Fibroblast of the conjunctiva (primary cell): ENCODE data around the gene FBXL2.

ENCODE experiments used
- DNase-seq: peaks from one replicate; pipeline ENCODE4 v3.0.0-alpha.2; 2010; ENCODE audit warnings: low read depth

Gene FBXL2, protein sequence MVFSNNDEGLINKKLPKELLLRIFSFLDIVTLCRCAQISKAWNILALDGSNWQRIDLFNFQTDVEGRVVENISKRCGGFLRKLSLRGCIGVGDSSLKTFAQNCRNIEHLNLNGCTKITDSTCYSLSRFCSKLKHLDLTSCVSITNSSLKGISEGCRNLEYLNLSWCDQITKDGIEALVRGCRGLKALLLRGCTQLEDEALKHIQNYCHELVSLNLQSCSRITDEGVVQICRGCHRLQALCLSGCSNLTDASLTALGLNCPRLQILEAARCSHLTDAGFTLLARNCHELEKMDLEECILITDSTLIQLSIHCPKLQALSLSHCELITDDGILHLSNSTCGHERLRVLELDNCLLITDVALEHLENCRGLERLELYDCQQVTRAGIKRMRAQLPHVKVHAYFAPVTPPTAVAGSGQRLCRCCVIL

DNA sequence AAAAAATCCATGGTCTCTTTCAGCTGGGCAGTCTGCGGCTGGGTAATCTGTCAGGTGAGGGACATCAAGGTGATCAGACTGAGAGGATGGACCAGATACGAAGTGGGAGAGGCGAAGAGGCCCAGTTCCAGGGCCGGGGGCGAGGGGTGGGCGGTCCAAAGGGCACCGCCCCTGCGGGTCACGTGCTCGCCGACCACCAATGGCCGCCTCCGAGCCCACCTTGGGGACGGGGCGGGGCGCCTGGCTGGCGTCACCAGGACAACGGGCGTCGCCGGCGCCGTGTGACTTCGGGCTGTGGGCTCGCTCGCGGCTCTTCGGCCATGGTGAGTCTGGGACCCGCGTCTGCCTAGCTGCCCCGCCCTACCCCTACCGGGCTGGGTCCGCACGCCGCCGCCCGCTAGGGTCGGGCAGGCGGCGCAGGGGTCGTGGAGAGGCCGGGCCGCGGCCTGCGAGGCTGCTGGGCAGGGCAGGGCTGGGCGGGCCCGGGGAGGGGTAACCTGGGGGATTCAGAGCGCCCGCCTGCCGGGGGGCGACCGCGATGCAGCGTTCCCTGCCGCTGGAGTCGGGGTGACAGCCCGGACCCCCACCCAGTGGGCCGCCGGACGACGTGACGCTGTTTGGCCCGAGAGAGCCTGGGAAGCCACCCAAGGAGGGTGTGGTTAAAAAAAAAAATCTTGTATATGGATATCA, at the start of gene FBXL2:
FBXL2 (plus strand) TSS at position 250 of the 690 bp plus-strand sequence; CDS start at position 321, 71 bp downstream.
- peak; percentile 26 for DNase-seq

DNA sequence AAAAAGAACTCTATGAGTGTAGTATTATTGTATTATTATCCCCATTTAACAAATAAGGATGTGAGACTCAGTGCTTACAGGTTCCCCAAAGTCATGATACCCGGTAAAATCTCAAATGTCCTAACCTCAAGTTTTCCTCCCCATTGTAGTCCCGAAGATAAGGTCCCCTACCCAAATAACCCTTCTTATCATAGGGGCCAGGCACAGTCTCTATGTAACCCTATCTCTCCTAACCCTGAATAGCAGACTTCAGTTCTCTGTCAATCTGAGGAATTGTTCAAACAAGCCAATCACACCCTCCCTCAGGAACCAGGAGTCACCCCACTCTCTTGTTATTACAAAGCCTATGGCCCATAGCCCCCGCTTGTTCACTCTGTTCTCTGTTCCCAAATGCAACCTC, 48.2 kb upstream of the FBXL2 start:
- DNase-seq = no peak

DNA sequence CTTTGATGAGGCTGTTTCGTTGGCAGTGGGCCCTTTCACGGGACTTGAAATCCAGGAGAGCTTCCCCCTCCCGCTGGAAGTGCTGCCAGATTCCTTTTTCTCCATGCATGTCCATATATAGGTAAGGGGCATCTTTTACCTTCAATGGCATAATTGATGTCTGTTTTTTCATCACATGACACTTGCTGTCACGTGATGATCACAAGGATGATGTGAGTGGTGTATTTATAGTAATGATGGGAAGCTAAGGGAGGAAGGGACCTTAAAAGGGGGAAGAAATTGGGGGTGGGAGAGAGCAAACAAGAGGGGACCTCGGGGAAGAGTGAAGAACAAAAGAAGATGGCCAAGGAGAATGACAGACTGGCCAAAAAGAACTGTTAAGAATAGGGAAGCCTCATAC, 47.3 kb upstream of the FBXL2 start:
- DNase-seq = no peak

DNA sequence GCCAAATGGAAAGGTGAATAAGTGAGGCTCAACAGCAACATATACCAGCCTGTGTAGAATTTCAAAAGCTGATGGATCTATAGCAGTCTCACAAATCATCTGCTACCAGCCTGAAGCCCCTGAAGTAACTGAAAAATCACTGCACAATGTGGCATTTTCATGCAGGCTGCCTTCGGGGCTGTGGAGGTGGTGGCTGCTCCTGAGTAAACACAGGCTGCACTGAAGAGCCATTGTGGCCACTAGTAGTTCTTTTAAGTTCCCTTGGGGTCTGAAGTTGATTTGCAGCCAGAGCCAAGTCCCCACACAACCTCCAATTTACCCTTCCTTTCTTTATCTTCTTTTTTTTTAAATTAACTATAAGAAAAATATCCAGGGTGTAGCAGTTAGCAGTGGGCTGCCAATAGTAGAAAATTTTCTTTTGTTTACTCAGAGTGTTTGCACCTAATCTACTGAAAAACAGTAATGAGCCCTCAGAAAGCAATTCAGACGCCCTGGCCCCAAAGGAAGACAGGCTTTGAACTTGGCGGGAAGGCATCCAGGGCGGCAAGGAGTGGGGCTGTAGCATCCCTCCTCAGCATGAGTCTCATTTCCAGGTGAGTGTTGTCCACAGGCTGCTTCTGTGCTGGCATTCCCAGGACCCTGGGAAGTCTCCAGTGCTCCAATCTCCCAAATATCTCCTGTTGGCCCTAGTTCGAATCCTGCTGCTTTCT, 45.3 kb upstream of the FBXL2 start:
- DNase-seq = no peak

DNA sequence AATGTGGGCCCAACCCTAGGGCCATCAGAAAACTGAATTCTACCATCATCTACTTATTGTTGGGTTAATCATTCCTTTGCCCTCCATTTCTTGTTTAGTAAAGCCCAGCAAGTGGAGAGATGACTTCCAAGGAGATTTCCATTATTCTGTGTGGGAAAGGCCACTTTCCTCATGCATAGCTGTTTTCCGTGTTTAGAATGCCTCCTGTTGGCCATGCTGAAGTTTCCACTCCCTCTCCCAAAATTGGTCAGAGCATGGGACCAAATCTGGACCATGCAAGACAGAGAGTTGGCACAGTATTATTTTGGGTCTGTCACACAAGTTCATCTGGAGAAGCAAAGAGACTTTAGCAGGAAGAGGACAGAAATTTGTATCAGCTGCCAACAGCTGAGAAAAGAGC, 43.4 kb upstream of the FBXL2 start:
- DNase-seq = no peak

DNA sequence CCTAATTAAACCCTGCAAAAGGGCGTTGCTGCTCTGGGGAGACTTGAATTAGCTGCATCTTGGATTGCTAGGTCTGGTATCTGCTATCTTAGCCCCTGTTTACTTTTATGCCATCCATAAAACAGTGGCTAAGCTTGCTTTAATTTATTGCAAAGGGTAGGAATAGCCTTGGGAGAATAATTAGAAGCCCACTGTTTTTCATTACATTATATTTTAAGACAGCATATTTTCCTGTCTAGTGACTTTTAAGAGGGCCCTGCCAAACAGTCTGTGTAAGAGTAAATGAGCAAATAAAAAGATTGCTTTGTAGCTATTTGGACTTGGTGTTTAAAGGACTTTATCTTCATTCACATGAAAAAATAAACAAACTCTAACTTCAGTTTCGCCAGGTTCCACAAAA, 41.2 kb upstream of the FBXL2 start:
- no peak for DNase-seq

DNA sequence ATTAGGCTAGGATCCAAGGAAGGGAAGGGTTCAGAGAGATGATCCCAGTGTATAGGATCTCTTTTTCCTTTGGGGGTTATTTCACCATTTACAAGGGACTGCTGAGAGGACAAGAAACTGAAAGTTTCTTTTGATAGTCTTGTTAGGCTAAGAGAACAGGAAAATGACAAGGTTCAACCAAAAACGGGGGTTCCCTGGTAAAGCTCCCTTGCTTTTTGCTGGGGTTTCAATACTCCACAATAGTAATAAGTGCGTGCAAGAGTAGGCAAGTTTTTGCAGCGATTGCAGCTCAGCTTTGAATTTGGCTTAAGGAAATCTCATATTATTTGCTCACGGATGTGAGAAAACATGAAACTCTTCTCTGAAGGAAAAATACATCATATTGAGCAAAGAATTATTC, 39.8 kb upstream of the FBXL2 start:
- no peak for DNase-seq

DNA sequence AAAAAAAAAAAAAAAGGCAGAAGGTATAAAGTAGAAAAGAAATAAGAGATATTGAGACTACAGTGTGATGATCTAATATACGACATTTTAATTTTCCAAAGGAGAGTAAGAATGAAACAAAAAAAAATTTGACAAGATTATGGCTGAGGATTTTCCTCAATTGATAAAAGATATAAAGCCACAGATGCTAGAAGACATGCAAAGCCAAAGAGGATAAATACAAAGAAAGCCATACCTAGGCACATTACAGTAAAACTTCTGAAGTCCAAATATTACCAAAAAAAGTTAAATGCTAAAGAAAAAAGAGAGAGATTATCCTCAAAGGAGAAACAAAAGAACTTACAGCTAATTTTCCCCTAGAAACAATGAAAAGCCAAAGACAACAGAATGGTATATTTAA, 38.3 kb upstream of the FBXL2 start:
- DNase-seq = no peak

DNA sequence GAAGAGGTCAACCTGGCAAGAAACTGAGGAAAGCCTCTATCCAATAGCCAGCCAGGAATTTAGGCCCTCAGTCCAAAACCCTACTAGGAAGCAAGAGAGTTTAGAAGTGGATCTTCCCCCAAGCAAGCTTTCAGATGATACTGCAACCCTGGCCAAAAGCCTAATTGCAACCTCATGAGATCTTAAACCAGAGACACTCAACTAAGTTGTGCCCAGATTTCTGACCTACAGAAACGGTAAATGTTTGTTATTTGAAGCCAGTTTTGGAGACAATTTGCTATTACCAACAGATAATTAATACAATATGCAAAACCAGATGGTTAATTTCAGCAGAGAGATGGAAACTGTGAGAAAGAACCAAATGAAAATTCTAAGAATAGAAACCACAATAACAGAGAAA, 37.0 kb upstream of the FBXL2 start:
- no peak for DNase-seq

DNA sequence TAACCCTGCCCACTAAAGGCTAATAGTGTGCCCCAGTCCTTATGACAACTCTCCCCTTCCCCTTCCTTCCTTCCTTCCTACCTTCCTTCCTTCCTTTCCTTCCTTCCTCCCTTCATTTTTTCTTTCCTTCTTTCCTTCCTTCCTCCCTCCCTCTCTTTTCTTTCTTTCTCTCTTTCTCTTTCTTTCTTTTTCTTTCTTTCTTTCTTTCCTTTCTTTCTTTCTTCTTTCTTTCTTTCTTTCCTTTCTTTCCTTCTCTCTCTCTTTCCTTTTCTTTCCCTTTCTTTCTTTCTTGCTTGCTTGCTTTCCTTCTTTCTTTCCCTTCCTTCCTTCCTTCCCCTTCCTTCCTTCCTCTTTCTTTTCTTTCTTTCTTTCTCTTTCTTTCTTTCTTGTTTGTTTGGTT, 30.5 kb upstream of the FBXL2 start:
- DNase-seq = no peak

DNA sequence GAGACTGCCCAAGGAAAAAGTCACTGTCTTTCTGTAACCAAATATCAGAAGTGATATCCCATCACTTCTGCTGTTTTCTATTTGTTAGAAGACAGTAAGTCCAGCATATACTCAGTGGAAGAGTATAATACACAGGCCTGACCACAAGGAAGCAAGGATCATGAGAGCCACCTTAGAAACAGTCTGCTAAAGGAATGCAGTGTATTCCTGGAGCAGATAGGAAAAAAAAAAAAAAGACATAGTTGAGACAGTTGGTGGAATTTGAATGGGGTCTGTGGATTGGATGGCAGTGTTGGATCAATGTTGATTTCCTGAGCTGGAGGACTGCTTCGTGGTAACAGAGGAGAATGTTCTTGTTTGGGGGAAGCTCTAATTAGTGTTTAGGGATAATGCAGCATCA, 26.5 kb upstream of the FBXL2 start:
- no peak for DNase-seq

DNA sequence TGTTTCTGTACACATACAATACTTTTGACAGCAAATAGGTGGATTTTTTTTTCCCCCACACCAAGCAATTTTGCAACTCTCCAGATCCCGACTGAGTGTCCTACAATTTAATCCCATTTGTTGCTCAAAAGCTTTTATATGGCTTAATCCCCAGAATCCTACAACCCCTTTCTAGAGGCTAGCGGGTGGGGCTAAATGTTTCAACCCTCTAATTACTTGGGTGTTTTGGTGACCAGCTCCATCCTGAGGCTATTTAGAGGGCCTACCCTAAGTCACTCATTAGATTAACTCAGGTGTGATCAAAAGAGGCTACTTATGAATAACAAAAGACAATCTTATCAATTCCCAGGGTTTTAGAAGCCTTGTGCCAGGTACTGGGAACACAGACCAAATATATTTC, 21.0 kb upstream of the FBXL2 start:
- no peak for DNase-seq

DNA sequence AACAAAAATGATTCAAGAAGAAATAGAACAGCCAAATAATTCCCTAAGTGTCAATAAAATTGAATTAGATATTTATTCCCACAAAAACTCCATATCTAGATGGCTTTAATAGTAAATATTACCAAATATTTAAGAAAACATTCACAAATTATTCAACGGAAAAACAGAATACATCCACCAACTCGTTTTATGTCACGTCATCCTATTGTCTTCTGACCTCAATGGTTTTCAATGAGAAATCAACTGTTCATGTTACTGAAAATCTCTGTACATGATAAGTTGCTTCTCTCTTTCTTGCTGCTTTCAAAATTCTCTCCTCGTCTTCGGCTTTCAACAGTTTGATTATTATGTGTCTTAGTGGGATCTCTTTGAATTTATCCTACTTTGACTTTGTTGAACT, 17.1 kb upstream of the FBXL2 start:
- DNase-seq = no peak

DNA sequence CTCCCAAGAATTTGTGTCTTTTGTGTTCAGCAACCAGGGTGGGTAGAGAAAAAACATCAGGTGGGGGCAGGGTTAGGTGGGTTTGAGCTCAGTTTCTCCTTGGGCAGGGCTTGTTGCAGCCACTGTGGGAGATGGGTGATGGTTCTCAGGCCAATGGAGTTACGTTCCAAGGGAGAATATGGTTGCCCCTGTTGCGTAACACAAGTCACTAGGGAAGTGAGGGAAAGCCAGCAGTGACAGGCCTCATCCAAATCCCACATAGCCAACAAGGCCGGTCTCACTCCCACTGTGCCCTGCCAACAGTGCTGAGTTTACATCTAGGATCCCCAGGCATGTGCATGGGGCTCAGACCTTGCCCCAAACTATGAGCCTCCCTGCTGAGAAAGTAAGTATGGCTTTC, 7.9 kb upstream of the FBXL2 start:
- no peak for DNase-seq

DNA sequence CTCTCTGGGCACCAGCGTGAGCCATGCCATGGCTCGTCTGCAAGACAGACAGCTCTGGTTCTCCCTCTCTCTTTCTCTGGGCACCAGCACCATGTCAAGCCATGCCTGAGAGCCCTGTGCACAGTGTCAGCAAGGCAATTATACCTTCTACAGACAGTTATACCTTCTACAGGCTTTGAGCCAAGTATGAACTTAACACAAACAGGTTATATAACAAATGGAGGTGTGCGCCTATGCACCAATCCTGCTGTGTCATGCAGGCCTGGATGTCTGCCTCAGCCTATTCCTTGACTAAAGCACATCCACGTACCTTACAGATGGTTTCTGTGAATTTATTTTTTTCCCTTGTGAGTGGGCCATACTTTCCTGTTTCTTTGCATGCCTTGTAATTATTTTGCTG, 5.9 kb upstream of the FBXL2 start:
- DNase-seq = no peak

DNA sequence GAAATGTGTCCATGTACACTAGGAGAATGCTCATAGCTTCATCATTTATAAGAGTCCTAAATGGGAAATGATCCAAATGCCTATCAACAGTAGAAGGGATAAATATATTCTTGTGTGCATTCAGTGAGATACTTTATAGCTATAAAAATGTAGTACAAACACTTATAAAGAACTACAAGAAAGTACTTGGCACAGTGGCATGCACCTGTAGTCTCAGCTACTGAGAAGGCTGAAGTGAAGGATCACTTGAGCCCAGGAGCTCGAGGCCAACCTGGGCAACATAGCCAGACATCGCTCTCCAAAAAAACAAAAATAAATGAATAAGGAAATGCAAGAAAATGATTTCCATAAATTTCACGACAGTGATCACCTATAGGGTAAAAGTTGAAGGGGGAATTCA, 3.6 kb upstream of the FBXL2 start:
- no peak for DNase-seq

DNA sequence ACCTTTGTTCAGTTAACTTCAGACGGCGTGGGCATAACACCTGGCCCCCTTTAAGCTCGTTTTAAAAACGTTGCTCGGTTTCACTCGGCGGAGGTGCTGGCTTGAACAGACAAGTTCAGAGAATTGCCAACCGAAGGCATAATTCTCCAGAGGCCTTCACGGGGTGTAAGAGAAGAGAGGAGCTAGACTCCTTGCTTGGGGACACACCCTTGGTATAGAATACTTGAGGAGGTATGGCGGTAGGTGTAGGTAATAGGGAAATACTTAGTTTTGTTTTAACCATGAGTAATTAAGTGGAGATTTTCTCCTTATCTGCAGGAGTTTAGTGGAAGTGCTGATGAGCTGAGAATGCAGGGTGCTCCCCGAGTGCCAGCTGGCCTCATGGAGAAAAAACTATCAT, 921 bp downstream of the FBXL2 start:
- DNase-seq = no peak

DNA sequence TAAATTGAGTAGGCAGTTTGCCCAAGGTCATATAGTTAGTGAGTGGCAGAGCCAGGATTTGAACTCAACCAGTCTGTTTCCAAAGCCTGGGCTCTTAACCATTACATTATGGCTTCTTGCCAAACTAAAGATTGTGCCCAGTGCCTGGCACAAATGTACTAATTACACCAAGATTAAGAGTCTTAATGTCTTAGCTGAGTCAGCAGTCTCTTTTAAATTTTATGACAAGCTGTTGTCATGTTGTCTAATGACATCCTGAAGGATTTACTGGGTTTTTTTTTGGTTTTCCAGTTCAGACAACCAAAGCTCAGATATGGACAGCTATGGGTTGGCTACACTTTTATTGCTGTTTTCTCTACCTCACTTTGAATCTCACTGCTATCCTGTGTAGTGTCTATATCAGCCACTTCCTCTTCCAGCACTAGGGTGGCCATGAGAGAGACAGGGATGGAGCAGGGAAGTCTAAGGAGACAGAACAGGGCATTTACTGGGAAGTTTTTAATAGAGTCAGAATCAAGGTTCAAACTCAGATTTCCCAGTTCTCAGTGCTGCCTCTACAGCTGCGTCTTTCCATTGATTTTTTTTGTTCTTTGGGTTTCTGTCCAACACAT, 10.5 kb downstream of the FBXL2 start:
- DNase-seq = no peak

DNA sequence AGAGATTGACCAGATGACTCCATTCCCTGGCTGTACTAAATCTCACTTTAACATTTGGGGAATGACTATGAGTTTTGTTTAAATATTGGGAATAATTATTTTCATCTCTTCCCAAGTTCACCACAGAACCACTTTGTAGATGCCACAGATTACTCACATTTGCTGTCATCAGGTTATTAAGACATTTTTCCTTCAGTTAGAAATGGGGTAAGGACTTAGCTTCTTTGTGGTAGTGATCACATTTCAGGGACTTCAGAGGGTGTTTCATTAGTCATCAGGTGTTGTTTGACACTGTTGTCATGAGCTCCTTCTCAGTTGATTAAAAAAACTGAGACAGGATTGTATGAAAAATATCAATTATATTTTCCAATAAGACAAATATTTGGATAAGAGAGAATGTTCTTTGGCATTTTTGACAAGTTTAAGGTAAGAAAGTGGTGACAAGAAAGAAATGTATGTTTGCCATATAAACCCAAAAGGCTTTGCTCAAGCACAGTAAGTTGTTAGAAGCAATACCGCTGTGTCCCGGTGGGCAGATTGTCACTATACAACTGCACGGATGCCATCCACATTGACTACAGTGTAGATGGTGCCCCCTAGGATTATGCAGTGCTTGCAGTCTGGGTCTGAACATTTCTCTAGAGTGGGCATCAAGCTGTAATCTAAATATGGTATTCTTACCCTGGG, 22.3 kb downstream of the FBXL2 start:
- peak; percentile 17 for DNase-seq

DNA sequence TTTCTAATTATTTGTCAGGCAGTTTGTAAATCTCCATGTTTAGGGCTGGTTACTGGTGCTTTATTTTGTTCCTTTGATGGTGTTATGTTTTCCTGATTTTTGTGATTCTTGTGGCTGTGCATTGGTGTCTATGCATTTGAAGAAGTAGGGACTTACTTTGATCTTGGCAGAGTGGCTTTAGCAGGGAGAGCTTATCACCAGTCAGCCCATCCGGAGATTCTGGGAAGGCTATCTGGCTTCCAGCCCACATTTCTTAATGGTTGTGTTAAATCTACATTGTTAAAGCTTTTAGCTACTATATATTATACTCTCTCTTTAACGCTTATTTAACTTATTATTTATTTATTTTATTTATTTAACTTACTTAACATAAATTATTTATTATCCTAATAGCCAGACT, 35.1 kb downstream of the FBXL2 start:
- DNase-seq = no peak

DNA sequence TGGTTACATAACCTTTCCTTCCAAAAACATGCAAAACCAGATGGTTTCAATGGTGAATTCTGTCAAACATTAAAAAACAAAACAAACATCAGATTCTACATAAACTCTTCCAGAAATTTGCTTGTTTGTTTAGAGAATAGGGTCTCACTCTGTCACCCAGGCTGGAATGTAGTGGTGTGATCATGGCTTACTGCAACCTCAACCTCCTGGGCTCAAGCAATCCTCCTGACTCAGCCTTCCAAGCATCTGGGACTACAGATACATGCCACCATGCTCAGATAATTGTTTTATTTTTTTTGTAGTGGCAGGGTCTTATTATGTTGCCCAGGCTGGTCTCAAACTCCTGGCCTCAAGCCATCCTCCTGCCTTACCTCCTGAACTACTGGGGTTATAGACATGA, 36.1 kb downstream of the FBXL2 start:
- no peak for DNase-seq

DNA sequence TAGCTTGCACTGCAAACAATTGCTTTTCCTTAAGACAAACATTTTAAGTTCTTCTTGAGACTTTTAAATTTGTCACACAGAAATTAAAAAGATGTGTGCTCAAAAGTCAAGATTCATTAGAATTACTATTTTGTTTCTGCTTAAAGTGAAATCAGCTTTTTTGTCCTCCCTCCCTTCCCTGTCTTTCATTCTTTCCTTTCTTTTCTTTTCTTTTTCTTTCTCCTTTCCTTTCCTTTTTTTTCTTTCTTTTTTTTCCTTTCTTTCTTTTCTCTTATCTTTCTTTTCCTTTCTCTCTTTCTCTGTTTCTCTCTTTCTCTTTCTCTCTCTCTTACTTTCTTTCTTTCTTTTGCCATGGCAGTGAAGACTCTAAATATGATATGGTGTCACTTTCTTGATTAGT, 37.8 kb downstream of the FBXL2 start:
- DNase-seq = no peak
